ENCODE data around the gene CST6.

CST6 gene

DNA sequence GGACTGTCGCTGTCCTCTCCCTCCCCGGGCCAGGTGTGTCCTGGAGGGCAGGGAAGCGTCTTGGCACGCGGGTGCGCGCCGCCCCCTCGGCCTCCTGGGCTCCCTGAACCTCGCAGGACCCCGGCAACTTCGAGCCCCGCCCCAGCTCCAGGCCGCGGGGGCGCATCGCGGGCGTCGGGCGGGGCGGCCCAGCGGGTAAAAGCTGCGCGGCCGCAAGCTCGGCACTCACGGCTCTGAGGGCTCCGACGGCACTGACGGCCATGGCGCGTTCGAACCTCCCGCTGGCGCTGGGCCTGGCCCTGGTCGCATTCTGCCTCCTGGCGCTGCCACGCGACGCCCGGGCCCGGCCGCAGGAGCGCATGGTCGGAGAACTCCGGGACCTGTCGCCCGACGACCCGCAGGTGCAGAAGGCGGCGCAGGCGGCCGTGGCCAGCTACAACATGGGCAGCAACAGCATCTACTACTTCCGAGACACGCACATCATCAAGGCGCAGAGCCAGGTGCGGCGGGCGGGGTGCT is at the start of gene CST6:
TSS of gene CST6 (plus strand) at position 224 of the 519 bp plus-strand sequence. CDS start at position 261, 37 bp downstream.
- no peak for DNase-seq (ENCODE audit: low read depth in 2 of 2, low spot score in 1 of 2)

- peak in 1 of 2 donors; percentile 23 for DNase-seq (ENCODE audit: low read depth in 2 of 2, low spot score in 1 of 2)
Measured at GRCh38 chr11:65962141-65962564, 49.7 kb upstream of the CST6 start.

GRCh38 chr11:65964906-65965305 is 46.9 kb upstream of the CST6 start:
- no peak for DNase-seq (ENCODE audit: low read depth in 2 of 2, low spot score in 1 of 2)

- DNase-seq (ENCODE audit: low read depth in 2 of 2, low spot score in 1 of 2) = no peak
Measured at GRCh38 chr11:65965986-65966762, 45.6 kb upstream of the CST6 start.

GRCh38 chr11:65967329-65967934 is 44.4 kb upstream of the CST6 start:
- no peak for DNase-seq (ENCODE audit: low read depth in 2 of 2, low spot score in 1 of 2)

DNA sequence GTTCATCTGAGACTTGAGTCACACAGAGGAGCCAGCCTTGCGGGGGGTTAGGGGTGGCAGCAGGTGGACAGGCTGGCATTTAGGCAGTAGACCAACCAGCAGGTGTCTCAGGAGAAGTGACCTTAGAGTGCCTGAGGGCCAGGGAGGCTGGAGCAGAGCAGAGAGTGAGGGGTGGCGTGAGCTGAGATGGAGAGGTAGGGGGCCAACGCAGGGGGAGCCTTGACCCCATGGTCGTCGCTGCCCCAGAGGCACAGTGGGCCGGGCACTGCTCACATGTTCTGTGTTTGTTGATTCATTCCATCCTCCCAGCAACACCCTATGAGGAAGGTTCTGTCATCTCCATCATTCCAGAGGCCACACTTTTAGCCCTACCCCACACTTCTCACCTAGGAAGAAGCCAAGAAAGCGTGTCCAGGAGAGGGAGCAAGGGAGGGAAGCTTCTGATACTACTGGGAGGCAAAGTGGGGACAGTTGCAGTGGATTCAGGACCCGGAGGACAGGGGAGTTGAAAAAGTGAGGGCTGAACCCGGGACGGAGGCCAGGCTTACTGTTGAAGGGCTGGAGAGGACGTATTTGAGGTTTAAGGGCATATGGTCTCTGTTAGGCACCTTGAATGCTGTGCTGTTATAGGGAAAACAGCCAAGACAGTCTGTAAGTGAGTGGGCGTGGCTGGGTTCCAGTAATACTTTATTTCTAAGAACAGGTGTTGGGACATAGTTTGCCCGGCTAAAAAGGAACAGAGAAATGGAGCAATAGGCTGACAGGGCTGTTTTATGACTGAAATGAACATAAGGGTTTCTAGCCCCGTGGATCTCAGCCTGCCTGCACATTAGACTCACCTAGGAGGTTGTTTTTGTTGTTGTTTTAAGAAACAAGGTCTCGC is 43.0 kb upstream of the CST6 start:
- DNase-seq (ENCODE audit: low read depth in 2 of 2, low spot score in 1 of 2) = no peak

DNA sequence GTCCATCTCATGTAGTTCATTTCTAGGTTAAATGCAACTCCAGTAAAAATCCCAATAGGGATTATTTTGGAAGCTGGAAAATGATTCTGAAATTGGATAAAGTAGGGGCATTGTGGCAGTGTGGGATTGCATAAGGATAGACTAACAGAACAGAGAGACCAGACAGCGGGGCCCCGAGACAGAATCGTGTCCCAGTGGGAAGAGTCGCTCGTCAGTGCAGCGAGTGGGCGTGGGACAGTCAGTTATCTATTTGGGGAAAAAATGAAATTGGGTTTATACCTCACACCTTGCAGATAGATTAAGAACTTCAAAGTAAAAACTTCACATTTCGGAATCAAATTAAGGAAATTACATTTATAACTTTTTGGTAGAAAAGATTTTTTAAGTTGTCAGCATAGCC is 39.7 kb upstream of the CST6 start:
- DNase-seq (ENCODE audit: low read depth in 2 of 2, low spot score in 1 of 2) = no peak

DNA sequence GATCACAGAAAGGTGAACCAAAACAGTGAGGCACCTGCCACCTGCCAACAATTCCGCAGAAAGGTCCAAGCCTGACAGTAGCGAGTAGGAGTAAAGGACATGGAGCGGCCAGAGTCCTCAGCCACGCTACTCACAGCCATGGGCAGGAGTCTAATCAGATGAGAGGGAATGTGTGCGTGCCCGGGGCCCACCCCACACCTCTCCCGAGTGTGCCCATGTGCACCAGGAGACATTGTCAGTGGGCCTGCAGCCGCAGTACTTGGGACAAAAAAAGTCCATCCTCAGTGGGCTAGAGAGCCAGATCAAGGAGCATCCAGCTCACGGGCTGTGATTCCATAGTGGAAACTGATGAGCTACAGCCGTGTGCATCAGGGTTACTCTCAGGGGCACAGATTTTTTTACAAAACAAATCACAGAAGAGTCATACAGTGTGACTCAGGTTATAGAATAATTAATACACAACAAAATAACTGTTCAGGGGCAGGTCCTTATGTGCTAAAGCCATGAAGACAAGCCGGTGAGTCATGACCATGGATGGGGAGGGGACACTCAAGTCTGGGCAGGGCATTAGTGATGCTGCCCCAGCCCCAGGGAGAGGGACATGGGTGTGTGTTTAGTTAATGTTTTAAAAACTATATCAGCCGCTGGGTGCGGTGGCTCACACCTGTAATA is 38.2 kb upstream of the CST6 start:
- no peak for DNase-seq (ENCODE audit: low read depth in 2 of 2, low spot score in 1 of 2)

GRCh38 chr11:65975771-65976170 is 36.0 kb upstream of the CST6 start:
- no peak for DNase-seq (ENCODE audit: low read depth in 2 of 2, low spot score in 1 of 2)

GRCh38 chr11:65976216-65977176 is 35.3 kb upstream of the CST6 start:
- DNase-seq (ENCODE audit: low read depth in 2 of 2, low spot score in 1 of 2) = no peak

DNA sequence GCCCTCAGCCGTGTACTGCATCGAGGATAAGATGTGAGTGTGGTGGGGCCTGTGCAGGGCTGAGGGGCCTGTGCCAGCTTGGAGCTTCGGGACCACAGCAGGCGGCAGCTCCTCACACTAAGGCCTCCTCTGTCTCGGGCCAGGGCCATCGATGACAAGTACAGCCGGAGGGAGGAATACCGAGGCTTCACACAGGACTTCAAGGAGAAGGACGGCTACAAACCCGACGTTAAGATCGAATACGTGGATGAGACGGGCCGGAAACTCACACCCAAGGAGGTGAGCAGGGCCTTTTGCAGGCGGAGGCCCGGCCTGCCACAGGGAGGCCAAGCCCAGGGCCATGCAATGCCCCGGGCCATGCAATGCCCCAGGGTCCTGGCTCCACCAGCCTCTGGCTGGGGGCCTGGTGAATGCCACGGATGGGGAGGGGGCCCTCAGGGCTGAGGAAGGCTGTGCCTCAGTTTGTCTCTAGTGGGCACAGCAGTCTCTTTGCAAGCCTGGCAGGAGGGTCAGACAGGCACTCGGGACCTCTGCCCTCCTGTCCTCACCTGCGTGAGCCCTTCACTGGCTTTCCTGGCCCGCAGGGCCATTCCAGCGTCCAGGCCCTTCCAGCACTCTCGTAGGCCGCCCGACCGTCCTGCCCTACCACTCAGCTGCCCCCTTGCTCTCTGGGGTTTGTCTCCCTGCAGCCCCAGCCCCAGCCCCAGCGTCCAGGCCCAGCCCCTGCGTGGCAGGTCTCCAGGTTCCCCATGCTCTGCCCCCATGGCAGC is 34.0 kb upstream of the CST6 start:
- no peak for DNase-seq (ENCODE audit: low read depth in 2 of 2, low spot score in 1 of 2)

GRCh38 chr11:65978391-65979238 is 33.2 kb upstream of the CST6 start:
- DNase-seq (ENCODE audit: low read depth in 2 of 2, low spot score in 1 of 2) = no peak

- no peak for DNase-seq (ENCODE audit: low read depth in 2 of 2, low spot score in 1 of 2)
Measured at GRCh38 chr11:65979261-65979759, 32.5 kb upstream of the CST6 start.

GRCh38 chr11:65981101-65981740 is 30.6 kb upstream of the CST6 start:
- DNase-seq (ENCODE audit: low read depth in 2 of 2, low spot score in 1 of 2) = no peak

- no peak for DNase-seq (ENCODE audit: low read depth in 2 of 2, low spot score in 1 of 2)
Measured at GRCh38 chr11:65981972-65982823, 29.6 kb upstream of the CST6 start.

GRCh38 chr11:65982824-65983588 is 28.8 kb upstream of the CST6 start:
- no peak for DNase-seq (ENCODE audit: low read depth in 2 of 2, low spot score in 1 of 2)
